NCI-H82 treated with DMSO at 0.1 percent for 48 hours (cell line): Measurements from ENCODE around the gene GNMT.

Source experiments
- DNase-seq: peaks from one replicate; lab custom pipeline; 2025; ENCODE audit not compliant: unreplicated experiment; lab: John Stamatoyannopoulos, UW

GNMT gene

DNA sequence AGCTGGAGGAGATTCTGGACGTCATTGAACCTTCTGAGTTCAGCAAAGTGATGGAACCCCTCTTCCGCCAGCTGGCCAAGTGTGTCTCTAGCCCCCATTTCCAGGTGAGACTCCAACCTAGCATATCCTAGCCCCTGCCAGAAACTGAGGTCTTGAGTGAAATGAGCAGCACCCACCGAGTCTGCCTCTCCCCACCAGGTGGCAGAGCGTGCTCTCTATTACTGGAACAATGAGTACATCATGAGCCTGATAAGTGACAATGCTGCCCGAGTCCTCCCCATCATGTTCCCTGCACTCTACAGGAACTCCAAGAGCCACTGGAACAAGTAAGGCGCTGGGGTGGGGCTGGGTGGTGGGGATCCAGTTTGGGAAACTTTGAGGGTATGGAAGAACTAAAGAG, 48.6 kb downstream of the GNMT start:
- peak; percentile 9 for DNase-seq

- no peak for DNase-seq
These were observed 50.7 kb downstream of the GNMT start for GRCh38 chr6:43011207-43011606.

- DNase-seq, result no peak
These were observed 51.8 kb downstream of the GNMT start for GRCh38 chr6:43012364-43012763.

GRCh38 chr6:43013097-43013842, 52.7 kb downstream of the GNMT start:
- no peak for DNase-seq
